GM18519 (cell line): Measurements from ENCODE around the gene PRKG1.
"Not testable (repeated sequence)": the region's sequence is repeated elsewhere in the genome, so short reads cannot be mapped to it uniquely, and the experiment has no call there.

Source experiments
- ATAC-seq: cut with Tn5 transposase; IDR thresholded peaks from one replicate; pipeline ENCODE4 v1.9.1; 2021; ENCODE audit warnings: mild to moderate bottlenecking, moderate library complexity; ENCODE audit not compliant: unreplicated experiment, low FRiP score

PRKG1 gene

DNA sequence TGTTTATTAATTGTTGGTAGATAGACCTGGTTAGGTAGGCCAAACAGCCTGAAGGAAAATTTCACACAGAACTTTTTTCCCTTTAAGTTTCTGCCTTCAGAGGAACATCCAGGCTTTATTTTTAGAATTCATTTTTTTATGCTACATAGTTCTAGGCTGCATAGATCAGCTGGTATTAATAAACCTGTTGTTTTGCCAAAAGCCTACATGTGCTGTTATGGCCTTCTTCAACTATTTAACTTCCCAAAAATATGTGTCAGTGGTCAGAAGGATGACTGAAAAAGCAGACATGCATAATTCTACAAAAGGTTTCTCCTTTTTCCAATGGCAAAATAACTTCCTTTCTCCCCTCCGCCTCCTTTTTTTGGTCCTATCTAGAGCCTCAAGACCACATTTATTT is 936.8 kb downstream of the PRKG1 start:
- no peak for ATAC-seq

DNA sequence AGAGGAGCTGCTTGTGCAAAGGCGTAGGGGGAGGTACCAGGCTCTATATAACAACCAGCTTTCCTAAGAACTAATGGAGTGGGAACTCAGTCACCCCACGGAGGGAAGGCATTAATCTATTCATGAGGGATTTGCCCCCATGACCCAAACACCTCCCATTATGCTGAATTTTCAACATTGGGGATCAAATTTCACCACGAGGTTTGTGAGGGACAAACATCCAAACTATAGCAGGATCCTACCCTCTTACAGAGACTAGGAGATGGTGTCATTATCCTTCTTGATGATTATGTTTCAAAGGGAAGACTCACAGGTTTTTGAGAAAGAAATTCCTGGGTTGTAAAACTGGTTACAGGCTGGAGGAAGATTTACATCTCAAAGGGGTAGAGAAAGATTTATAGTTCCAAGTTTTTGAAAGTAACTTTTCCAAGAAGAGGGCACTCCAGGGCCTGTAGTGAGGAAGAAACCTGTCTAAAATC is 944.8 kb downstream of the PRKG1 start:
- no peak for ATAC-seq

DNA sequence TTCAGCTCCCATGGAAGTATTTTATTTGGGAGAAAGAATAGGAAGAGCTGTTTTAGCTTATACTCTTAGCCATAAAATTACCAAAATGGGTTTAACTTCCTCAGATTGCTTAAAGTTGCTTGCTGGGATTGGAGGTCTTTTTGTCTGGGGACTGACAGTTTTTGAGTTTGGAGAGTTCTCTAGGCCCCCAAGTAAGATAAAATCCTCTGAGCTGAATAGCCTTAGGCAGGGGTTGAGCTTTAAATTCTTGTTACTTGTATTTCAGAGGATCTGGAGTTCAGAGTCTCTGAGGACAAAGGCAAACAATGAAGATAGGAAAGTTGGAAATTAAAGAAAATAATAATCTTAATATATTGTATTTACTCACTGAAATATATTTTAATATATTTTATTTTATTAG is 945.4 kb downstream of the PRKG1 start:
- ATAC-seq = no peak

DNA sequence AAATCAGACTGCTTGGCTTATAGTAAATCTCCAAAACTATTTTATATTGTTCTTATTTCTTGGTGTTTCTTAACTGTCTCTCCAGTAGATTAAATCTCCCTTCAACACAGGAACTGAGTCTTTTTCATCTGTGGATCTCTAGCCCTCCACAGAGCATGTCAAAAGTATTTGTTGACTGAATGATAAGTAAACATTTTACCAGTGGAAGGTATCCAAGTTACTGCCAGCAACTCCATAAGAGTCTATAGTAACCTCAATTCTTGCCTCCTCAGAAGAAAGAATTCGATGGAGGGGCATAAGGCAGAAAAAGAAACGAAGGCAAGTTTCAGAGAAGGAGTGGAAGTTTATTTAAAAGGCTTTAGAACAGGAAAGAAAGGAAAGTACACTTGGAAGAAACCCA is 945.9 kb downstream of the PRKG1 start:
- no peak for ATAC-seq

DNA sequence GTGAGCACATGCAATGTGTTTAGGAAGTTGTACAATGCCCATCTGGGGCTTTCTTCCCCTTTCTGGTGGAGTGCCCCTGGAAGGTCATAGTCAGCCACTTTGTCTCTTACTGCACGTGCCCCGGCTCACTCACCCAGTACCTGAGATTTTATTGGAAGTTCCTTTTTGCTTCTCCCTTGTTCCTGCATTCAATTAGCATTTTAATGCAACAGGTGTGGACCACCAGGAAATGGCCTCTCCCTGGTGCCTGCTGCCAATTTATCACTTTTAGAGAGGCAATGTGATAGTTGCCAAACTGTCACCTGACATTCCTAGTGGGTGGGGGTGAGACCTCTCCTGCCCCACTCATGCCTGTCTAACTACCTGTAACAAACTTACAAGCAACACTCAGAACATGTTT is 946.4 kb downstream of the PRKG1 start:
- ATAC-seq = no peak

DNA sequence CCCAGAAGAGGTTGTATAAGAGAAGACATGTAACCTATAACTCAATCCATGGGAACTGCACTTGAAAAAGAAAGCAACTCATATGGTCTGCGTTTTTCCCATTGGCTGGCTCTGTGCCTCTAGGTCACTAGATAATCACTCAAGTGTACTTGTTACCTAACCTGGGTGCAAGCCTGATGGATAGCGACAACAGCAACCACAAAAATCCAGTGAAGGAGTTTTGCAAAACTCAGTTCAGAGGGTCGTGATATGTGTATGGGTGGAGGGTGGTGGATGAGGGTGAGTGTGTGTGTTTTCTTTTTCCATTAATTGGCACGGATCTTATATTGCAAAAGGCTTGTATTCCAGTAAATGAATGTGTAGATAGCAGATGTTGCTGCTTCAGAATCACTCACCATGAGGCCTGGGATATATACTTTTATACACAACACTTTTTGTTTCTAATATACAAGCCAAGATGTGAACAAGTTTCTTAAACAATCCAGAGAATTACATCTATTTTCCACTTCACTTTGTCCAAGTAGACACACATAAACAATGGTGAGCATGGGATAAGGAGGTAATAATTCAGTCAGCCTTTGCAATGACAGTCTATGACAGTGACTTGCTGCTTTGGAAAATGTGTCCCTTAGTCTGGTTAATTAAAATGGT is 952.9 kb downstream of the PRKG1 start:
- ATAC-seq = no peak

DNA sequence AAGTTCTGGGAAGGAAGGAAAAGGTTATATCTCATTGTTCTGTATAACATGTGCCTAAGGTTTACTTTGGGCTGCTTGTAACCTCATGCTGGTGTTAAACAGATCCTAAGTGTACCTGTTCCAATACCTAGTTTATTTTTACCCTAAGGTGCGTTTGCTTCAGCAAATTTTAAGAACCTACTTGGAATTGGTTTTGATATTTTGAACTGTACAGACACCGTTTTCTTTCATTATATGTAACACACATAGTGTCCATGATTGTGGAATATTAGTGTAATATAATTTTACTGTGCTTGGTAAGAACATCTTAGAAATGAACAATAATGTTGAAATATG is 954.2 kb downstream of the PRKG1 start:
- no peak for ATAC-seq

DNA sequence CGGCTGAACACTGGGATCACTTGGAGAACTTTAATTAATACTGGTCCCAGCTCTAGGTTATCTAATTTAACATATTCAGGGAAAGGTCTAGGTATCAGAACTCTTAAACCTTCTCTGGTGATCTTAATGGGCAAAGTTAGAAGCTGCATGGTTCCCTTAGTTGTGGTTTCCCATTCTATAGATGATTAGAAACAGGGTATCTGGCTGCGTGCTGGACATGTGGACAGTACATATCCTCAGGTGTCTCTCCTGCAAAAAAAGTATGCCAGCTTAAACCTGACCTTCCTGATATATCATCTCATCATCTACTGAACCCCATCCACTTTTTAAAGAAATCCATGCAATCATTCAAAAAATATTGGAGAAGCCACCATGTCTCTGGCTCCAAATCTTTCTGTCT is 955.3 kb downstream of the PRKG1 start:
- no peak for ATAC-seq

DNA sequence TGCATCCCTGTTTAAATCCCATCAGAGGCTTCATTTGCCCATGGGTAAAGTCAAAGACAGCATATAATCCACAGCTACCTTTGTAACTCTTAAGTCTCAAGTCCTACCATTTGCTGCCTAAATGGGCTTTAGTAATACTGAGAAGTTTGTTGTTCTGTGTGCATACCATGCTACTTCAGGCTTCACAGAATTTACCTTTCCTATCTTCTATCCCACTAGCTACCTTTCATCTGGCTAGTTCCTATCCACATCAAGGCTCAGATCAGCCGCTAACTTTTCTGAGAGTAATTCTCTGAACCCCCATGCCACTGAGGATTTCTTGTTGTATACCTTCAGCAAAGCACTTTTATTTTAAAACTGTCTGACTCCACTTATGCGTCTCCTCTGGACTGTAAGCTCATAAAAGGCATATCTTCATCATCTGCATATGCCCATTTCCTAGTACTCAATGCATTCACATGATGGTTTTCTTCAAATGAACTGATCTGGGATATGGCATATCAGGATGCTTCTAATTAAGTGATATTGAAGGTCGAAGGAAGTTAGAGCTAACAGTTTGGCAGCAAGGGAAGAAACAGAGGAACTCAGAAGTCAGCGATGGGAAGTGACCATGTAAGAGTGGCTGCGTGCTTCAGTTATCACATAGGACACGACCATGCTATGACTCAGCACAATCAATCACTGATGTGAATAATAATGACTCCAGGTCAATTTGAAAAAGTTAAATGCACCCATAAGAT is 955.9 kb downstream of the PRKG1 start:
- no peak for ATAC-seq

DNA sequence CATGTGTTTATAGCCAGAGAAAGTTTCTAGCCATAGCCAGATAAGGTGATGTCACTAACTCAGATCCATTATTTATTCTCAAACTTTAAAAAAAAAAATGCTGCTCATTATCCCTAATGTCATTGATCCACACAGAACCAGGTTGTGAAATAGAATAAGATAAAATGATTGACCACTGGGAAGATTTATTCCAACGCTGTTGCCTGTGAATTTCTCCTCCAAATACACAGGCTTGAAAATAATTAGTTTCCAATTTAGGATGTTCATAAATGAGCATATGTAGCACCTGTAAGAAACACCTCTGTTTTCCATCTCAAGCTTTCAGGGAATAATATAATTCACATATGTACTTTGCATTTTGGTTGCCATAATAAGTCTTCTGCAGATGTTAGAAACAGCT is 956.7 kb downstream of the PRKG1 start:
- no peak for ATAC-seq

DNA sequence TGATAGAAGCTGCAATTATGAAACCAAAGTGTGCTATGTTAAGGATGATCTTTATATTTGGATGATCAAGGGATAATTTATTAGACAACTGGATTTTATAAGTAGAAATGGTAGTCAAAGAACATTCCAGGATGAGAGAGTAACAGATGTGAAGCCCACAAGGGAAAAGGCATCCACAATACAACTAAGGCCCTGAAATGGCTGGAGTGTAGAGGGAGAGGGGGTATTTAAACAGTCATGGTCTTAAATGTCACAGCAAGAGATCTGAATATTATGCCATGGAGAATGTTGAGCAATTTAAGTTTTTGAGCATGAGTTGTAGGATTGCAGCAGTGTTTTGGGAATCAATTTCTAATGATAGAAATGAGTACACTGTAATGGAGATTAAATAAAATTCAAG is 957.5 kb downstream of the PRKG1 start:
- ATAC-seq = no peak

DNA sequence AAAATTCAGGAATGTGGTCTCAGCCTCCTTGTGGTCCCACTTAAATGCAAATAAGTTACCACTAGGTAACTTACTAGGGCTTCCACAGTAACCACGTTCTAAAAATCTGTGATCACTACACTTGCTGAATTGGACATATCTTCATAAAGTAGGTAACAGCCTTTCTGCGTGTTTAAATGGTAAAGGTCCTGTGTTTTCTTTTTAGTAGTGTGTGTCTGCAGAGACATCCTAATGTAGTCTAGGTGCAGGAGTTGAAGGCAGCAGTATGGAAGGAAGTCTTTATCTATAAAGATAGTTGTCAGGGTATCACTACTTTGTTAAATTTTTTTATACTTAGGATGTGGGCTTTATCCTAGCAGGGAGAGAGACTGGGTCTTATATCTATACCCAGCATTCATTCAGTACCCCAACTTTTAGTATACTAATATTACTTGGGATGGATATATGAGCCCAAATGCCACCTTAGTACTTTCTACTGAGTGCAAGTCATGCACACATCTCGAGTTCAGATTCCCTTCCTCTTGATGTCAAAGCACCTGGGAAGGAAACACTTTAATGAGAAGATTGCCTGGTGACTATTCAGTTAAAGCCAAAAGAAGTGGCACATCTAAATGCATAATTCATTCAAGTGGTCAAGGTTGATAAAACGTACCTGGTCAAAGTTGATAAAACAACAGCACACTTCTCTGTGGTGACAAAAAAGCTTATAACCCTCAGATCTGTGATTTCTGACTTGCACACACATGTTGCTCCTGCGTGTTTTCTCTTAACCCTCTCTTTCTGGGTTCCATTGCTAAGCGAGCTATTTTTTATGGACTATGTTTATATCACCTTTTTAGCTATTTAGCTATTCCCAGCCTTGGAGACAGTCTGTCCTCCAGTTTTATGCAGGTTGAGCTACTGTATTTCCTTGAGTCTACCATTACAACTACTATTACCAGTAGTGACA is 958.7 kb downstream of the PRKG1 start:
- ATAC-seq = no peak

DNA sequence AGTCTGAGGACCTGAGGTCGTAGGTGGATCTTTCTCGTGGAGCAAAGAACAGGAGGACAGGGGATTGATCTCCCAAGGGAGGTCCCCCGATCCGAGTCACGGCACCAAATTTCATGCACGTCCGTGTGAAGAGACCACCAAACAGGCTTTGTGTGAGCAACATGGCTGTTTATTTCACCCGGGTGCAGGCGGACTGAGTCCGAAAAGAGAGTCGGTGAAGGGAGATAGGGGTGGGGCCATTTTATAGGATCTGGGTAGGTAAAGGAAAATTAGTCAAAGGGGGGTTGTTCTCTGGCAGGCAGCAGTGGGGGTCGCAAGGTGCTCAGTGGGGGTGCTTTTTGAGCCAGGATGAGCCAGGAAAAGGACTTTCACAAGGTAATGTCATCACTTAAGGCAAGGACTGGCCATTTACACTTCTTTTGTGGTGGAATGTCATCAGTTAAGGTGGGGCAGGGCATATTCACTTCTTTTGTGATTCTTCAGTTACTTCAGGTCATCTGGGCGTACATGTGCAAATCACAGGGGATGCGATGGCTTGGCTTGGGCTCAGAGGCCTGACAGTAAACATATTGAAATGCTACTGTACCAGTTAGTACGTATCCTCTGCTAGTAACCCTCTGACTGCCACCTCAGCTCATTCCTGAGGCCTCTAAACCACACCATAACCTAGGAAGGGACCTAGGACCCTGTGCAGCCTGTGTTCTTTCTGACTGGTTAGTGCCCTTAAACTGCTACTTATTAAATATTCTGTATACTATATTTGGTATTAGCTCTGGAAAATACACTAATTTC is 964.9 kb downstream of the PRKG1 start:
- not testable (repeated sequence) for ATAC-seq

DNA sequence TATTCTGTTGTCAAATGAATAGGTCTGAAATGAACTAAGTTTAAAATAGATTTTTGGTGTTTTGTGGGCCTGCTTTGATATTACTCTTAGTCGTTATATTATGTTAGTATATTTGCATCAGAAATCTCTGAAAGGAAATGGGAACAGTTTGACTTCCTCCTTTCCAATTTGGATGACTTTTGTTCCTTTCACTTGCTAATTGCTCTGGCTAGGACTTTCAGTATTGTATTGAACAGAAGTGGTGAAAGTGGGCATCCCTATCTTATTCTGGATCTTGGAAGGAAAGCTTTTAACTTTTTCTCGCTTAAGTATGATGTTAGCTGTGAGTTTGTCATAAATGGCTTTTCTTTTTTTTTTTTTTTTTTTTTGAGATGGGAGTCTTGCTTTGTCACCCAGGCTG is 966.2 kb downstream of the PRKG1 start:
- no peak for ATAC-seq

DNA sequence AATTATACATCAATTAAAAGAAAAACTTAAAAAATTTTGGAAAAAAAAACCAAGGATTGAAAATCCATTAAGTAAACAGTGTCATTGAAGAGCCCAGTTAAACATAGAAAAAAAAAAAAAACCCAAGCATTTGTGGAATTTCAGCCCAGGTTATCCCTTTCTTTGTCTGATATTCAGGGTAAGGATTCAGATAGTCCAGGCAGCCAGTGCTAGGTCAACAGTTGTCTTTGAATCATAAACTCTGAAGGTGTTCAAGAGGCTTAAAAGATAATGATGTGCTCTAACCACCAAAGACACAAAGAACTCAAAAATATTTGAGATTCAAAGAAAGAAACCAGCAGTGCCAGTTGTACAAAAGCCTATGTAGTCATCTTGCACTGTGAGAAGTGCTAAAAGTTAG is 969.5 kb downstream of the PRKG1 start:
- no peak for ATAC-seq

DNA sequence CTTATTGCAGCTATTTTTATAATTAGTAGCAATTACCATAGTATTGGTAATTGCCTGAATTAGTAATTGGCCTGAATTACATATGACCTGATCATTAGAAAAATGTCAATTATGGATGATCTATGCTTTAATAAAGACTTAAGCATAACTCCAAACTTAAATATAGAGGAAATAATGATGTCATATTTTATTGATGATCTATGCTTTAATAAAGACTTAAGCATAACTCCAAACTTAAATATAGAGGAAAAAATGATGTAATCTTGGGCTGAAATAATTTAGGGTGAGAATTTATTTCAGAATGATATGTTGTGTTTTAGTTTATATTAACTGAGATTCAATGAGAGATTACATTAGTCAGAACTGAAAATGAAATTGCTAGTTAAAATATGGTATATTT is 973.8 kb downstream of the PRKG1 start:
- ATAC-seq = no peak

DNA sequence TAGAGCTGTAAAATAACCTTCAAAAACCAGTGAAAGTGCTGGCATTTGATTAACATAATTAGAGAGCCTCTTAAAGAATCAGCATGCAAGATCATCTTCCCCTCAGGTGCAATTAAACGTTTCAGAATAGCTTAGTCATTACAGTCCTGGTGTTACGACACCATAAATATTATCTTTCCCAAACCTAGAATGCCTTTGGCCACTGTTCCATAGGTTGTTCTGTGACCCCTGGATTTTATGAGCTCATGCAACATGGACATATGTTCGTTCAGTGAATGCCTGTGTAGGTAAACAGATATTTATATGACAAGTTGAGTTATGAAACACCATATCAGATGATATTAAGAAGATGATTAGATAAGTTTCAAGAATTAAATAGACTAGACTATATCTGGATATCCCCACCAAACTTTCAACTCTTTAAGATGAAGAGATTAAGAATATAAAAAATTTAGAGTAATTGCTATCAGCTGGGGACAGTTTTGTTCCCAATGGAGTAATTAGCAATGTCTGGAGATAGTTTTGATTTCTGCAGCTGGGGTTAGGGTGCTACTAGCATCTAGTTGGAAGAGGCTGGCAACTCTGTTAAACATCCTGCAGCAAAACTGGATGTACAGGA is 976.3 kb downstream of the PRKG1 start:
- no peak for ATAC-seq

DNA sequence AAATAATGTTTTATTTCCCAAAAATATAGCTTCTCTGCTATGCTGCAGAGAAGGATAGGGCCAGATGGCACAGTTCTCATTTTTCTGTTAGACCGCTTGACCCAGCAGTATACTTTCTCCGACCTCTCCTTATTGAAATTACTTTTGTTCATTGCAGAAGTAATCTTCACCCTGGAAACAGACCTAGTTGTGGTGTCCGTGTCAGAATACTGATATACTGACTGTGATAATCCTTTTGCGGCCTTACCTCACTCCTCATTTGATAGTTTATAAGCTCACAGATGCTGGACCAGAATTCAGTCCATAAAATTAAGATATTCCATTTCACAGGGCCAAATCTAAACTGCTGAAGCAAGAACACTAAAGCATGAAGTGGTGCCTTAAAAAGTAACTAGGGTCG is 979.2 kb downstream of the PRKG1 start:
- no peak for ATAC-seq

DNA sequence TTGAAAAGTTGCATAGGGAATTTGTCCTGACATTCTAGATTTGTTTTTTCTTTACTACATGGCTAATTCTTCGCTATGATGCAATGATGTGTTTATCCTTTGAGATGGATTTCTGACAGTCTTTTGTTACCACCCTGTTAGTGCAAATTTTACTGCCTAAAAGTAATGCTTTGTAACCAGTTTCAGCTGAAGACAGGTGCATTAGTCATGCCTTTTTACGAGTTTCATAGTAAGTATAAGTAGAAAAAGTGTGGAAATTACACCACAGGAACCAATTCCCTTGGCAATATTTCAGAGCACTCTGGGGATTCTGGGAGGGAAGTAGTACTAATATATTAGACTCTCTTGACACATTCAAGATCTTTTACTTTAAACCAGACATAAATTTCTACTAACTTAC is 982.0 kb downstream of the PRKG1 start:
- no peak for ATAC-seq

DNA sequence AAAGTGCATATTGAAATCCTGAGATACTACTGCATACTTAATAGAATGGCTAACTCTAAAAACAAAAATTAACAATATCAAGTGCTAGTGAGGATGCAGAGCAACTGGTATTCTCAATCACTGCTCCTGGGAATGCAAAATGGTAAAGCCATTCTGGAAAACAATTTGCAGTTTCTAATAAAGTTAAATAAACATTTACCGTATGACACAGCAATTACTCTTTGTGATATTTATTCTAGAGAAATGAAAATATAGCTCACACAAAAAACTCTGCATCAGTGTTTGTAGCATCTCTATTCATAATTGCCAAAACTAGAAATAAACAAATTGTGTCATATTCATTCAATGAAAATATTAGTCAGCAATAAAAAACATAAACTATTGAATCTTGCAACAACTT is 984.8 kb downstream of the PRKG1 start:
- no peak for ATAC-seq
